ENCODE data around the gene UNK. TPM values are rescaled to one million over a fixed set of nuclear protein-coding genes. Genes with fewer than 3 reads are reported as not detected.

Gene UNK
- total RNA-seq, 4 donors from 2014 or later = 6.9 to 69.7 (median 45.5) TPM

DNA sequence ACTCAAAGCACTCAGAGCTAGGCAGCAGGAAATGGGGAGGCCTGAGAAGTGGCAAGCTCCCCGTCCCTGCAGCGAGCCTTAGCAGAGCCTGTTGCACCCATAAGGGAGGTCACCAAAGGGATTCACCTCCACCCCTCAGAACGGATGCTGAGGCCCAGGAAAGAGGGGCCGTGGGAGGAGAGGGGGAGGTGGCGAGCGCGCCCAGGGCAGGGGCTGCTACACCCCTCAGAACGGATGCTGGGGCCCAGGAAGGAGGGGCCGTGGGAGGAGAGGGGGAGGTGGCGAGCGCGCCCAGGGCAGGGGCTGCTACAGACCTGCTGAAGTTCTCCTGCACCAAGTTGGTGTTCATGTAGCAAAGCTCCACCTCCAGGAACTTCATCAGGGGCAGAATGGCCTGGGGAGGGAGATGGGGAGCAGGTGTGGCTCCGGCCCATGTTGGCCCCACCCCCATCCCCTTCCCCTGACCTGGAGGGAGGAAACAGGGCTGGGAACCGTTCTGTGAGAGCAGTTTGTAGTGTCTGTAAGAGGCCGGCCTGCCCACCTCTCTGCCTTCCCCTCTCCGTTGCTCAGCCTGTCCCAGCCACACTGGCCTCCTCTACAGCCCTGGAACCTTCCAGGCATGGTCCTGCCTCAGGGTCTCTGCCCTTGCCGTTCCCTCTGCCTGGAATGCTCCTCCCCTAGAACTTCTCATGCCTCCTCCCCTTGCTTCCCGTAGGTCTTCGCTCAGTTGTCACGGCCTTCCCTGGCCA, 48.2 kb downstream of the UNK start:
- DNase-seq = no peak
- peak overlapping the region; percentile 22 to 25 for H3K27ac ChIP-seq
- no peaks in the 10 kb centered on the region for H3K4me1 ChIP-seq
- H3K36me3 ChIP-seq = no peaks in the 10 kb centered on the region
- intact Hi-C loops (cut with DNase I; ENCODE audit: low total_unique reads) = no loop called here
- H3K4me3 ChIP-seq = no peak overlapping the region
- TF ChIP-seq, protein P1, sequence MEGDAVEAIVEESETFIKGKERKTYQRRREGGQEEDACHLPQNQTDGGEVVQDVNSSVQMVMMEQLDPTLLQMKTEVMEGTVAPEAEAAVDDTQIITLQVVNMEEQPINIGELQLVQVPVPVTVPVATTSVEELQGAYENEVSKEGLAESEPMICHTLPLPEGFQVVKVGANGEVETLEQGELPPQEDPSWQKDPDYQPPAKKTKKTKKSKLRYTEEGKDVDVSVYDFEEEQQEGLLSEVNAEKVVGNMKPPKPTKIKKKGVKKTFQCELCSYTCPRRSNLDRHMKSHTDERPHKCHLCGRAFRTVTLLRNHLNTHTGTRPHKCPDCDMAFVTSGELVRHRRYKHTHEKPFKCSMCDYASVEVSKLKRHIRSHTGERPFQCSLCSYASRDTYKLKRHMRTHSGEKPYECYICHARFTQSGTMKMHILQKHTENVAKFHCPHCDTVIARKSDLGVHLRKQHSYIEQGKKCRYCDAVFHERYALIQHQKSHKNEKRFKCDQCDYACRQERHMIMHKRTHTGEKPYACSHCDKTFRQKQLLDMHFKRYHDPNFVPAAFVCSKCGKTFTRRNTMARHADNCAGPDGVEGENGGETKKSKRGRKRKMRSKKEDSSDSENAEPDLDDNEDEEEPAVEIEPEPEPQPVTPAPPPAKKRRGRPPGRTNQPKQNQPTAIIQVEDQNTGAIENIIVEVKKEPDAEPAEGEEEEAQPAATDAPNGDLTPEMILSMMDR (IDR thresholded peaks at IDR 0.05) = no peak
- TF ChIP-seq POLR2A (IDR thresholded peaks at IDR 0.05) = no peak
- H3K27me3 ChIP-seq = no peaks in the 10 kb centered on the region
- no peaks in the 10 kb centered on the region for H3K9me3 ChIP-seq

DNA sequence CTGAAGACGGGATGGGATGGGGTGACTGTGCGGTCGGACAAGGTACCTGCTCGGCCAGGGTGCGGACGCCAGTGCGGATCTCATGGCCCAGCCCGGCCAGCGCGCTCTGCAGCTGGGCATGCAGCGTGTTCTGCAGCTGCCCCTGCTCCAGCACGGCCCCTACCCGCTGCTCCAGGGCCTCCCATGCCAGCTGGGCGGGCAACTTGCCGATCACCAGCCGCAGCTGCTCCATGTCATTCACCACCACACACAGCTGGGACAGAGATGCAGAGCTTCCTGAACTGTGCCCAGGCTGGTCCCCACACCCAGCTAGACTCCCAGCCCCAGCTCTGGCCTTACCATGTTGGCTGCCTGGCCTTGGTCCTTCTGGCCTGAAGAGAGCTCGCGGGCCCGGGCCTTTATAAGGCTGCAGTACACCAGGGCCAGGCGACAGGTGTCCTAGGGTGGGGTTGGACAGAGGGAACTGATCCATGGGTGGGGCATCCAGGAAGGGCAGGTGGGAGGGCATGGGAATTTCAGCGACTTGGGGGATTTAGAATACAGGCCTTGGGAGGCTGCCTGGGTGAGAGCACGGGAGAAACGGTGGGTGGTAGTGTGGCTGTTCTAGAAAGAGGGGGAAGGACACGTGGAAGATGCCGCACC, 49.8 kb downstream of the UNK start:
- DNase-seq = no peak
- intact Hi-C loops (cut with DNase I; ENCODE audit: low total_unique reads) = no loop called here
- H3K27ac ChIP-seq = no peak overlapping the region
- no peaks in the 10 kb centered on the region for H3K36me3 ChIP-seq
- TF ChIP-seq, protein P1 (IDR thresholded peaks at IDR 0.05) = no peak
- TF ChIP-seq POLR2A (IDR thresholded peaks at IDR 0.05) = no peak
- H3K4me1 ChIP-seq = no peaks in the 10 kb centered on the region
- no peaks in the 10 kb centered on the region for H3K9me3 ChIP-seq
- H3K27me3 ChIP-seq = no peaks in the 10 kb centered on the region
- no peak overlapping the region for H3K4me3 ChIP-seq

DNA sequence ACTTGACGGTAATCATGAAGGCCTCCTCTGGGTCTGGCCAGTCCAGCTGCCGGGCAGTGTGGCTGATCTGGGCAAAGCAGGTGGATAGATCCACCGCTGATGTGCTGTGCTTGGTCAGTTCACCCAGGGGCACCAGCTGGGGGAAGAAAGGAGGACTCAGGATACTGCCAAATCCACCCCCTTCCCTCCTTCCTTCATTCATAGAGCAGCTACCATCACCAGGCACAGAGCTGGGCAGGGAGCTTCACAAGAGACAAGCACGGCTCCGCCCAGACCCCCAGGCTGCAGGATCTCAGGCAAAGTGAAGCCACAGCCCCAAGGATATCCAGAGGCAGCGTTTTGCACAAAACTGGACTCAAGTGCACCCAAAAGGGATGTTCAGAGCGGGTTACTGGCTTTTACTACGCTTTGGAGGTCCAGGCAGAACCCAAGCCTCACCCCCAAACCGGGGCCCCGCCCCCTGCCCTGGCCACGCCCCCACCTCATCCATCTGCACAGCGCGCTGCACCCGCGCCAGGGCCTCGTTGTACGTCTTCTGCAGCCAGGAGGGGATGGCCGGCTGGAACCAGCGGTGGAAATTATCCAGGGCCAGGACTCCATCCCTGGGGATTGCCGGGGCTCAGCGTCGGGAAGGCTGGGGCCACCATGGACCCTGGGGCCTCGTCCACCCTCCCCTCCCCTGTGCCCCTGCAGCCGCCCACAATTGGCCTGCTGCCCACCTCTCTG, 50.5 kb downstream of the UNK start:
- H3K4me3 ChIP-seq = no peak overlapping the region
- no peaks in the 10 kb centered on the region for H3K9me3 ChIP-seq
- H3K27ac ChIP-seq = no peak overlapping the region
- DNase-seq = peak in 1 of 2 donors; percentile 49
- no peaks in the 10 kb centered on the region for H3K36me3 ChIP-seq
- intact Hi-C loops (cut with DNase I; ENCODE audit: low total_unique reads) = no loop called here
- no peaks in the 10 kb centered on the region for H3K4me1 ChIP-seq
- TF ChIP-seq, protein P1 (IDR thresholded peaks at IDR 0.05) = no peak
- TF ChIP-seq POLR2A (IDR thresholded peaks at IDR 0.05) = no peak
- H3K27me3 ChIP-seq = no peaks in the 10 kb centered on the region

DNA sequence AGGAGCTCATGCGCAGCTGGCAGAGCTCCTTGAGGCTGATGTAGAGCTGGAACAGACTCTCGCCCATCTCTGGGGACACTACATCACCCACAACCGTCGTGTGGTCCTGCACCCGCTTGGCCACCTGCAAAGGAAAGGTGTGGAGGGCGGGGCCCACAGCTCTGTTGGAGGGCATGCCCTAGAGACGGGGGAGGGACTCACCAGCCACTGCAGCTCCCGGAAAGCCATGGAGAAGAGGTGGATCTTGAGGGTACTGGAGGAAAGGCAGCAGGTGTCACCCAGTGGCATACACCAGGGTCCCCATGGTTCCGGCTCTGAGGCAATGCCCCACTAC, 51.0 kb downstream of the UNK start:
- intact Hi-C loops (cut with DNase I; ENCODE audit: low total_unique reads) = no loop called here
- H3K27me3 ChIP-seq = no peaks in the 10 kb centered on the region
- no peaks in the 10 kb centered on the region for H3K9me3 ChIP-seq
- no peaks in the 10 kb centered on the region for H3K4me1 ChIP-seq
- H3K4me3 ChIP-seq = no peak overlapping the region
- H3K27ac ChIP-seq = no peak overlapping the region
- DNase-seq = no peak
- TF ChIP-seq, protein P1 (IDR thresholded peaks at IDR 0.05) = no peak
- no peak for TF ChIP-seq POLR2A (IDR thresholded peaks at IDR 0.05)
- no peaks in the 10 kb centered on the region for H3K36me3 ChIP-seq

DNA sequence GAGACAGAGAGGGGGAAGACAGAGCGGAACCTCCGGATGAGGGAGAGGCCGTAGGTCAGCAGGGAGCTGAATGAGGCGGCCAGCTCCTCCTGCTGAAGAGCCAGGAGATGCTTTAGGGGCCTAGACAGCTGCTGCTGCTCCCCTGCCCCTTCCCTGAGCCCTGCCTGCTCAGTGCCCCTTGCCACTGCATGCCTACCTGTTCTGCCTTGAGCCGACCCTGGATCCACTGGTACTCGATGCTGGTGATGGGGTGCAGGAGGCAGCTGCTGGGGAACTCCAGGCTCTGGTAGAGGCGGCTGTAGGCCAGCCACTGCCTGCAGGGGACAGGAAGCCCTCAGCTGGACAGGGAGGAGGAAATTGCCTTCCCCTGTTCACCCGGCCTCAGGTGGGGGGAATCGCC, 52.0 kb downstream of the UNK start:
- Histone ChIP-seq H3K27me3 (no peaks in the 10 kb centered on the region), H3K36me3 (no peaks in the 10 kb centered on the region), H3K9me3 (no peaks in the 10 kb centered on the region), H3K4me1 (no peaks in the 10 kb centered on the region), H3K4me3 (no peak overlapping the region), H3K27ac (no peak overlapping the region)
- intact Hi-C loops (cut with DNase I; ENCODE audit: low total_unique reads) = no loop called here
- TF ChIP-seq, protein P1 (IDR thresholded peaks at IDR 0.05) = no peak
- no peak for TF ChIP-seq POLR2A (IDR thresholded peaks at IDR 0.05)
- no peak for DNase-seq
